Activated CD4-positive, CD25-positive, alpha-beta regulatory T cell treated with anti-CD3 and anti-CD28 coated beads, Interleukin-2, amount 50 U/mL, for 16 hours (primary cell): ENCODE results near the gene C1QTNF9.
"Not testable (repeated sequence)": the region's sequence is repeated elsewhere in the genome, so short reads cannot be mapped to it uniquely, and the experiment has no call there.

Experiments used
- DNase-seq: peaks from one replicate; pipeline ENCODE4 v3.0.0-alpha.2; 2020; ENCODE audit warnings: low read depth, low spot score

Gene C1QTNF9

GRCh38 chr13:24361113-24361512 is 51.7 kb downstream of the C1QTNF9 start:
- DNase-seq: no peak

- DNase-seq: no peak
Observed at GRCh38 chr13:24361852-24362366, 52.5 kb downstream of the C1QTNF9 start.

GRCh38 chr13:24362435-24362952 is 53.1 kb downstream of the C1QTNF9 start:
- DNase-seq: no peak

GRCh38 chr13:24365191-24365590 is 55.8 kb downstream of the C1QTNF9 start:
- no peak for DNase-seq

DNA sequence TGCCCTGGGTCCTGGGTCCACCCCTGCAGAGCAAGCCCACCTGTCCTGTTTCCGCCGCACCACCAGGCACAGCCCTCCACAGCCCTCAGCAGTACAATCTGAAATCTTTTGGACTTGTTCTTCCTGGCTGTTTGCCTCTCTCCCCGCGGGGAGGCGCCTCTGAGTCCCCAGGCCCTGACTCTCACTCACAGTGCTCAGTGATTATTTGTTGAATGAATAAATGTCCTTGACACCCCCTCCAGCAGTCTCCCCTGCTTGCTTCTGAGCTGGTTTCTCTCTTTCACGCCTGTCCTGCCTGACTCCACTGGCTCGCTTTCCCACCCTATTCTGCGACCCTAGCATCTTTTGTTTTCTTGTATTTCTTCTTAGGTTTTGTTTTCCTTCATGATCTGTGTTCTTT is 56.9 kb downstream of the C1QTNF9 start:
- DNase-seq: not testable (repeated sequence)

GRCh38 chr13:24371273-24371672 is 61.9 kb downstream of the C1QTNF9 start:
- not testable (repeated sequence) for DNase-seq
